NB4 (cell line): ENCODE measurements around the gene NSUN5.
A peak's percentile ranks its signal among the peaks of the same experiment; 100 is the strongest.

Experiments used
- DNase-seq: peaks from one replicate; pipeline ENCODE4 v3.0.0; 2010; ENCODE audit warnings: low read depth
- H3K4me3 ChIP-seq: one replicate; pipeline ENCODE4 v1.5.1; 2011; ENCODE audit warnings: mild to moderate bottlenecking, low read depth, low read length, moderate library complexity
- CTCF ChIP-seq: IDR thresholded peaks from one replicate; pipeline ENCODE4 v1.5.1; 2012; ENCODE audit warnings: low read depth, low read length
- MYC ChIP-seq: IDR thresholded peaks from 2 replicates; pipeline ENCODE4 v1.6.1; 2011; ENCODE audit warnings: low read depth, low read length
- POLR2A ChIP-seq: IDR thresholded peaks from 2 replicates; pipeline ENCODE4 v1.6.1; 2011; ENCODE audit warnings: mild to moderate bottlenecking; ENCODE audit not compliant: insufficient read length; ENCODE audit errors: extremely low read depth
- TF ChIP-seq, protein P1 (sequence below): IDR thresholded peaks from 2 replicates; pipeline ENCODE4 v1.6.1; 2011; ENCODE audit warnings: low read depth, low read length

Gene NSUN5

GRCh38 chr7:73308665-73309214 lies at the start of gene NSUN5:
Gene NSUN5, minus strand, starts transcription at chr7:73308826. Its CDS starts 36 bp downstream, at chr7:73308790.
- H3K4me3 ChIP-seq, result peak within 1 kb of the TSS; percentile 82
- peak; percentile 97 for DNase-seq
- TF ChIP-seq CTCF (no peak), POLR2A (peak; percentile 96), MYC (peak; percentile 97)
- TF ChIP-seq, protein P1, sequence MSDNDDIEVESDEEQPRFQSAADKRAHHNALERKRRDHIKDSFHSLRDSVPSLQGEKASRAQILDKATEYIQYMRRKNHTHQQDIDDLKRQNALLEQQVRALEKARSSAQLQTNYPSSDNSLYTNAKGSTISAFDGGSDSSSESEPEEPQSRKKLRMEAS, result peak; percentile 96

GRCh38 chr7:73356159-73356558 lies 47.5 kb upstream of the NSUN5 start:
- TF ChIP-seq CTCF (no peak), MYC (no peak), POLR2A (no peak)
- TF ChIP-seq, protein P1, result no peak
- no peak for DNase-seq
- no peak overlapping the region for H3K4me3 ChIP-seq

DNA sequence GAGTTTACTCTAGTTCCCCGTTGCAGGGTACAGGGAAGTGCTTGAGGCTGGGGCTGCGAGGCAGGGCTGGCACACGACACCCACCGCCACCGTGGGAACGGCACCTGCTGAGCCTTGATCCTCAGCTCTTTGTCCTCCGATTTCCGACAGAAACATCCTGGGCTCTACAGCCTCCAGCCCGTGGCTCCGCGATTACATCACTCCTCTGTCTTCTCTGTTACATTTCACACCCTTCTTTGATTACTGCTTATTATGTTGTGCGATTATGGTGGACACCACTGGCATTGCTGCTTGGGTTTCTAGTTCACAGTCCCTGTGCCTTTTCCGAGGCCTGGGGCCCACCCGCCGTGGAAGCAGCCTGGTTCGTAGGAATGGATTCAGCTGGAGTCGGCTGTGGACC lies 46.2 kb upstream of the NSUN5 start:
- H3K4me3 ChIP-seq, result no peak overlapping the region
- DNase-seq, result no peak
- TF ChIP-seq, protein P1, result no peak
- TF ChIP-seq POLR2A, result no peak
- TF ChIP-seq MYC, result no peak
- TF ChIP-seq CTCF, result no peak

- H3K4me3 ChIP-seq, result no peak overlapping the region
- no peak for DNase-seq
- TF ChIP-seq MYC (no peak), CTCF (no peak), POLR2A (no peak)
- TF ChIP-seq, protein P1, result no peak
Measured at GRCh38 chr7:73354196-73354595, 45.6 kb upstream of the NSUN5 start.

- no peak overlapping the region for H3K4me3 ChIP-seq
- TF ChIP-seq MYC, result no peak
- TF ChIP-seq, protein P1, result no peak
- TF ChIP-seq POLR2A, result no peak
- TF ChIP-seq CTCF, result no peak
- DNase-seq, result no peak
Measured at GRCh38 chr7:73353243-73353642, 44.6 kb upstream of the NSUN5 start.

GRCh38 chr7:73352784-73353183 lies 44.2 kb upstream of the NSUN5 start:
- no peak for TF ChIP-seq POLR2A
- no peak for TF ChIP-seq MYC
- TF ChIP-seq, protein P1, result no peak
- no peak for TF ChIP-seq CTCF
- H3K4me3 ChIP-seq, result no peak overlapping the region
- no peak for DNase-seq
